ENCODE measurements around the gene PDIK1L.

PDIK1L gene

GRCh38 chr1:26111530-26112406 is at the start of gene PDIK1L:
Gene PDIK1L, plus strand, starts transcription at chr1:26111824. Its CDS starts 2,485 bp downstream, at chr1:26114309.
- H3K4me3 ChIP-seq (ENCODE audit: low read depth in 1 of 2, low read length in 1 of 2), result peak within 1 kb of the TSS; percentile 98 to 99
- no peaks in the 10 kb centered on the region for H3K27me3 ChIP-seq
- TF ChIP-seq CTCF (IDR thresholded peaks at IDR 0.05), result no peak
- no peaks in the 10 kb centered on the region for H3K9me3 ChIP-seq
- peak within 1 kb of the TSS; percentile 94 for H3K27ac ChIP-seq
- no peaks in the 10 kb centered on the region for H3K36me3 ChIP-seq
- H3K4me1 ChIP-seq (ENCODE audit: control insufficient read depth in 1 of 2, insufficient read depth in 1 of 2, low read depth in 1 of 2, low read length in 1 of 2), result peaks cover 36 to 44% of the 10 kb centered on the region in 2 experiments

GRCh38 chr1:26064553-26064952 is 47.1 kb upstream of the PDIK1L start:
- no peak for TF ChIP-seq CTCF (IDR thresholded peaks at IDR 0.05)
- Histone ChIP-seq H3K27me3 (peaks cover 33% of the 10 kb centered on the region), H3K4me1 (ENCODE audit: control insufficient read depth in 1 of 2, insufficient read depth in 1 of 2, low read depth in 1 of 2, low read length in 1 of 2) (no peaks in the 10 kb centered on the region), H3K27ac (no peak overlapping the region), H3K36me3 (no peaks in the 10 kb centered on the region), H3K4me3 (ENCODE audit: low read depth in 1 of 2, low read length in 1 of 2) (no peak overlapping the region), H3K9me3 (no peaks in the 10 kb centered on the region)

- H3K4me3 ChIP-seq (ENCODE audit: low read depth in 1 of 2, low read length in 1 of 2), result no peak overlapping the region
- peaks cover 41% of the 10 kb centered on the region for H3K27me3 ChIP-seq
- H3K4me1 ChIP-seq (ENCODE audit: control insufficient read depth in 1 of 2, insufficient read depth in 1 of 2, low read depth in 1 of 2, low read length in 1 of 2), result no peaks in the 10 kb centered on the region
- no peaks in the 10 kb centered on the region for H3K36me3 ChIP-seq
- H3K27ac ChIP-seq, result no peak overlapping the region
- no peaks in the 10 kb centered on the region for H3K9me3 ChIP-seq
- TF ChIP-seq CTCF (IDR thresholded peaks at IDR 0.05), result no peak
Observed at GRCh38 chr1:26066160-26066559, 45.5 kb upstream of the PDIK1L start.

GRCh38 chr1:26066857-26067256 is 44.8 kb upstream of the PDIK1L start:
- Histone ChIP-seq H3K4me3 (ENCODE audit: low read depth in 1 of 2, low read length in 1 of 2) (no peak overlapping the region), H3K9me3 (no peaks in the 10 kb centered on the region), H3K27ac (no peak overlapping the region), H3K27me3 (peaks cover 44% of the 10 kb centered on the region), H3K36me3 (no peaks in the 10 kb centered on the region), H3K4me1 (ENCODE audit: control insufficient read depth in 1 of 2, insufficient read depth in 1 of 2, low read depth in 1 of 2, low read length in 1 of 2) (no peaks in the 10 kb centered on the region)
- TF ChIP-seq CTCF (IDR thresholded peaks at IDR 0.05), result no peak

- H3K4me1 ChIP-seq (ENCODE audit: control insufficient read depth in 1 of 2, insufficient read depth in 1 of 2, low read depth in 1 of 2, low read length in 1 of 2), result no peaks in the 10 kb centered on the region
- no peaks in the 10 kb centered on the region for H3K9me3 ChIP-seq
- H3K36me3 ChIP-seq, result no peaks in the 10 kb centered on the region
- peaks cover 49% of the 10 kb centered on the region for H3K27me3 ChIP-seq
- H3K27ac ChIP-seq, result no peak within 1 kb of the TSS
- no peak for TF ChIP-seq CTCF (IDR thresholded peaks at IDR 0.05)
- H3K4me3 ChIP-seq (ENCODE audit: low read depth in 1 of 2, low read length in 1 of 2), result no peak within 1 kb of the TSS
Observed at GRCh38 chr1:26067432-26067911, 44.2 kb upstream of the PDIK1L start, which contains the start of gene TRIM63. Gene TRIM63, minus strand, starts transcription at chr1:26067630. Its CDS starts 136 bp downstream, at chr1:26067494.

All from neutrophil (primary cell).